GM19324 (cell line): ENCODE results near the gene MGAT3.

Experiments
- ATAC-seq: cut with Tn5 transposase; IDR thresholded peaks from one replicate; pipeline ENCODE4 v1.9.1; 2021; ENCODE audit warnings: mild to moderate bottlenecking, moderate library complexity; ENCODE audit not compliant: unreplicated experiment, low FRiP score

The MGAT3 gene

DNA sequence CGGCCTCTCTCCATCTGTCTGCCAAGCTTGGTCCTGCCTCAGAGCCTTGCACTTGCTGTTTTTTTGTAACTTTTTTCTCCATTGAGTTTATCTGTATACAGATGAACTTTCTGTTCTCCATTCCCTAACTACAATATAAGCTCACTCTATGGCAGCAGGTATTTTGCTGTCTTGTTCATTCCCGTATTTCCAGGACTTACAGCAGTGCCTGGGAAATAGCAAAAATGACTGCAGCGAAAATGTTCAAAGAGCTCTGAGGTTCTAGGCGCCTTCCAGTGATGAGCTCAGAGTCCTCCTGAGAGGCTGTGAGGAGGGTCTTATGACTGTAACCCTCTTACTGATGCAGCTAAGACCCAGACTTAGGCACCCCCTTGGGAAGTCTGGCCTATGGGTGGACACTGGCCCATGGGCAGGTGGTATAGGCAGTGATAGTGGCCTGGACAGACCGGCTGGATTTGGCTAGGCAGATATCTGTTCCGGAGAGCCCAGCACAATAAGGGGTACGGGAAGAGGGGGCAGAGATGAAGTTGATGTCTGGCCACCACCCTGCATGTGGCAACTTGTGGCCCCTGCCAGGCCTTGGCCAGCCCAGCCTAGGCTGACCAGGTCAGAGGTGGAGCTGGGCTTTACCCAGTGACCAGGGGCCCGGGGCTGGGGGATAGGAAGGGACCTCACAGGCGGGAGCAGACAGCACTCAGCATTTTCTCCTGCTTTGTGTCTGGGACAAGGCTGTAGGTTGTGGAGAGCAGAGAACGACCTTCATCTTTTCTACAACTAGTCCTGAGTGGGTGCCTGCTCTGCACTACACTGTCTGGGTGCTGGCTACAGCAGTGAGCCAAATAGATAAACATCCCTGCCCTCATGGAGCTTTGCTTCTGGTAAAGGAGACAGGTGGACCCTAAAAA lies 68.2 kb downstream of the MGAT3 start:
- ATAC-seq = no peak

DNA sequence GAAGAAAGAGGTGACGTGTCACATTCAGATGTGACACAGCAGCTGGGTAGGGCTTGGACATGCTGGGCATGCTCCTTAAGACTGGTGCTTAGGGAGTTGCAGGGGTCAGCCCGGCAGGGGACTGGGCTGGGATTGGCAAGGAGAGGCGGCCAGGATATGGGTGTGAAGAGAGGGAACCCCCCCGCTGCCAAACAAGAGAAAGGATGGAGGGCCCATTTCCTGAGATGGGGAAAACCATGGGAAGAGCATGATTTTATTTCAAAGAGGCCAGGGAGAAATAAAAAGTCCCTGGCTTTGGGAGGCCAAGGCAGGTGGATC lies 68.8 kb downstream of the MGAT3 start:
- ATAC-seq = no peak

DNA sequence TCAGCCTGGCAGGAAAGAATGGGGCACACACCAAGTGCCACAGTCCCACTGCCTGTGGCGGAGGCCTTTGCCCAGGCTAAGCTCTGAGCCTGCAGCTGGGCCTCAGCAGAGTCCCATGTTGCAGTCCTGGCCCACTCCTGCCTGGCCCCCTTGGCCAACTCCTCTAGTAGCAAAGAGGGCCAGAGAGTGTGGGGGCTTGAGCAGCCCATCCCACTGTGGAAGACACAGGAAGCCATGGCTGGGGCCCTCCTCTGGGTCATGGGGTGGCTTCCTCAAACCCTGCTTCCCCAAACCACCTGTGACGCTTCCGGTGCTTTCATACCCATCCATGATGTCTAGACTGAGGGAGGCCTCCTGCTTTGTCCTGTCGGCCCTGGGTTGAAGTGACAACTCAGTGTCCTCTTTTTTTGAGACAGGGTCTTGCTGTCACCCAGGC lies 69.9 kb downstream of the MGAT3 start:
- ATAC-seq = no peak

DNA sequence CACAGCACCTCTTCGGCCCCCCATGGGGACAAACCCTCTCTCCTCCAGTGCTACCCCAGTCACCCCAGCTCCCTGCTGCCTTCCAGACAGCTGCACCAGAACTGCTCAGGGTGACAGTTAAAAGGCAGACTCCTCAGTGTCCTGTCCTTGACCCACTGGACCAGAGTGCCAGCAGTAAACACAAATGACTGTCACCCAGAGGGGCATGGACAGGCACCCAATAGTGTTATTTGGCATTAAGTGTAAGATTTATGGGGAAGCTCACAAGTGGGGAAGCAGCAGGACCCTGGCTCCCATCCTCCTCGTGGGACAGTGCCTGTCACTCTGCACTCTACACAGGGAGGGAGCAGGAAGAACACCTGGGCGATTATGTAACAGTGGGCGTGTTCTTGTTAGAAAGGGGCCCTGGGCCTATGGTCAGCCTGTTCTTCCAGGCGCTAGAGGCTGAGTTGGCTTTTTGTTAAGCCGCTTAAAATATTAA lies 70.7 kb downstream of the MGAT3 start:
- no peak for ATAC-seq

DNA sequence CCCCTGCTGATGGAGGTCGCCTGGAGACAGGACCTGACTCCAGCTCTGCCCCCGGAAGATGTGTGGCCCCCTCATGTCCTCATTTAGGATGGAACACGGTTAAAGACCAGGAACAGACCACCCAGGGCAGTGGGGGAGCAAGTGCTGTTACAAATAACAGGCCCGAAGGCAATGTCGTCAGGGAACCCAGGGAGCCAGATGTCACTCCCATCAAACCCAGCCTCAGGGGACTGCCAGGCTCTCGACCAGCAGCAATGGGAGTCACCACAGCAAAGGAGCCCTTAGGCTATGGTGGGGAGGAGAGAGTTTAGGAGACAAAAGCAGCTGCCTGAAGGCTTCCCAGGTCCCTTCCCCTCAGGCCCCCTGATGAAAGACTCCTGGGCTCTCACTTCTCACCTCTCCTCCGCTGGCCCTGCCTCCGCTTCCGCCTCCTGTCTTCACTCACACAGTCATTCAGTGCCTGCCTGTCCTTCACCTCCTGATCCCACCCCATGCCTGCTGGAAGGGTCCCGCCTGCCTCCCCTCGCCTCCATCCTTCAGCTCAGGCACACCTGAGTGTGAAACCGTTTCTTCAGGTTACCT lies 71.4 kb downstream of the MGAT3 start:
- no peak for ATAC-seq

DNA sequence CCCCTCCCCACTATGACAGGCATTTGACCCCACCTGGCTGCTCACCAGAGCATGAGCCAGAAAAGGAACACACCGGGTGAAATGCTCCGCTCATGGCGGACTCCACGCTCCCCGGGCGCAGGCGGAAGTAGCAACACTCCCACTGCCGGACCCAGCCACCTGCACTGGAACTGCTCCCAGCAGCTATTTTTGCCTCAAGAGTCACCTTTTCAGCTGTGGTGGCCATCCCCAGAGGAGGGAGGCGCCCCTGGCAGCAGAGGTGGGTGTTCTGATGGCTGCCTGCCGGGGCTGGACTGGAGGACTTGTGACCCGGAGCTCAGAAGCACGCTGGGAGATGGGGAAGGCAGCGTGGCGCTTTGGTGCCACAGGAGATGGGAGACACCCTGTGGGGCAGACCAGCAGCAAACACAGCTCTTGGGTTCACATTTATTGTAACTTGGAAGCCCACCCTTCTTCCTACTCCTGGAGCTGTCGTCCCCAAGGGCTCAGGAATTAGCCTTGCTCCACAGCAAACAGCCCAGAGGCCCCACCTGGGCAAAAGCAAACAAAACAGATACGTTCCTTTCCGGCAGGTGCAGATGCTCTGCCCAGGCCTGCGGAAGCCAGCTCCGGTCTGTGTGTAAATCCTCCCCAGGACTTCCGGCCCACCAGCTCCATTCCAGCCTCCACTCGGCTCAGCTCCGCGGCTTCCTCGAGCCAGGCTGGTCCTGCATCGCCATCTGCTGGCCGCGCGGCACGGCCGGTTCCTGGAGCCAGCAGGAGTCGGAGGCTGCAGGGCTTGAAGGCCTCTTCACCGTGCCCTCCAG lies 72.1 kb downstream of the MGAT3 start:
- peak; percentile 23 for ATAC-seq

DNA sequence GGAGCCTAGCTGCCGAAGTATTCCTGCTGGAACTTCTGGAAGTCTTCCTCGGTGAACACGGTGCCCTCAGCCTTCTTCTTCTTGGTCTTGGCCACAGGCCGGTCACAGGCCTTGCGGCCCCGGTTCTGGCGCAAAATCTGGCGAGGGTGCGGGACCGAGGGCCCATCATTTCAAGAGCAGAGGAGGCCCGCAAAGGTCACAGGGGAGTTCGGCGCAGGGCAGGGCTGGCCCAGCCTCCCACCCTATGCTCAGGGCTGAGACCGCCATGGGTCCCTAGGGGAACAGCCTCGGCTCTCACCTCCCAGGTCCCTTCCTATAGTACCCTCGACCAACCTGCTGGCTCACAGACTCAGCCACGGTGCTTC lies 72.7 kb downstream of the MGAT3 start:
- no peak for ATAC-seq

DNA sequence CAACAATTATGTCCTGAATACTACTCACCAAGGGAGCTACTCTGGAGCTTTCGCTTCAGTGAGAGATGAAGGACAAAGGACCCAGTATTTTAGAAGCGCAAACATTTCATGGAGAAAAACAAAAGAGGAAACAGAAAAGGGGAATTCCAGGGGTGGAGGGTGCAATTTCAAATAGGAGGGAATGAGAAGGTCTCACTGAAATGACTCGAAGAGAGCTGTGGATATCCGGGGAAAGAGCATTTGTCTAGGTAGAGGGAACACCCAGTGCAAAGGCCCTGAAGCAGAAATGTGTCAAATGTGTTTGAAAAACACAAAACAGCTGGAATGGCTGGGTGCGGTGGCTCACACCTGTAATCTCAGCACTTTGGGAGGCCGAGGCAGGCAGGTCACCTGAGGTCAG lies 73.3 kb downstream of the MGAT3 start:
- ATAC-seq = no peak

DNA sequence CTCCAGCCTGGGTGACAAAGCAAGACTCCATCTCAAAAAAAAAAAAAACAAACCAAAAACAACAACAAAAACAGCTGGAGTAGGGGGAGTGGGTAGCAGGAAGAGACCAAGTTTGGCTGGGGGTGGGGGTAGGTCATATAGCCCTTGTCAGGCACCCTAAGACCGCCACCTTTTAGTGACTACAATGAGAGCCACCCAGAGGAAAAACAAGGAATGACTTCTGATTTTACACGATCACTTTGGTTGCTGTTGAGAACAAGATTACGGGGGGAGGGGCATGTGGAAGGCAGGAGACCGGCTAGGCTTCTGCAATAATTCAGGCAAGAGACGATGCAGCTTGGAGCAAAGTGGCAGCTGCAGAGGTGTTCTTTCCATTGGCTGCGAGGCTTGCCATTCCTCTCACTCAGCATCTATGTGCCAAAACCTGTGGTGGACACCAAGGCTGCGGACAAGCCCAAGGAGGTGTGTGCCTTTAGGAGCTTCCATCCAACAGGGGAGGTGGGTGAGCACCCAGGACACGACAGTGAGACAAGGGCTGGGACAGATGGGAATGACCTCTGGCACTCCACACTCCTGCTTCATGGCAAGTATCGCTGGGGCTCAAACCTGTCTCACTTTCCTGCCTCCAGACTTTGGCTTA lies 74.0 kb downstream of the MGAT3 start:
- ATAC-seq = no peak

DNA sequence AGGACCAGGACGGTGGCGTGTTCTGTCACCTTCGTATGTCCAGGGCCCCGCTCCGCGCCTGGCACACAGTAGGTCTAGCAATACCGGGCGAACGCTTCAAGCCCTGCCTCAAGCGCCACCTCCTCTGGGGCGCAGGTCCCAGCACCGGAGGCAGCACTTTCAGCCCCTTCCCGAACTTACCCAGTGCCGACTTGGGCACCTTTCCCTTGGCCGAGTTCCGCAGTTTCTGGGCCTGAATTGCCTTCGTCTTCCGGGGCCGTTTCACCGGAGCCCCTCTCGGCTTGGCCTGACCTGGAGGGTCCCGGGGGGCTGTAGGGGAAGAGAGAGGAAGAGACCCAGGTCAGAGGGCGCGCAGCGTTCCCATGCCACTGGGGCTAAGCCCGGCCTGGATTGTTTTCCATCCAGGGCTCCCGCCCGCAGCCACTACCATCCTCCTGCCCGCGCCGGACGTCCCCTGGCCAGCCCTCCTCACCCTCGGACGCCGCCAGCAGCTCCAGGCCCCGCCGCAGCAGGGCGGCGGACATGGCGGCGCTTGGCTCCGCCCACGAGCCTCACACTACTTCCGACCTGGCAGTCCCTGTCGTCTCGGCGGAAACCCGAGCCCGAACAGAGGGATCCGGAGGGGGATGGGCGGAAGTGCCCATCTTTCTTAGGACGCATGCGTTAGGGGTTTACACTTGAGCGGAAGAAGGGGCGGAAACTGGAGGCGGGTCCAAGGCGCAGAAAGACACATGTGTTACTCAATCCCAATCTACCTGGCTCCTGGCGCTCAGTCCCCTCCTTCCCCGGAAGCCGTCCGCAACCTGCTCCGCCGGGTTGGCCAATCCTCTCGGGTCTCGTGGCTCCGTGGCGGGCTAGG lies 75.6 kb downstream of the MGAT3 start, which contains the start of gene RPS19BP1:
Gene RPS19BP1, minus strand, starts transcription at position 534 of the 859 bp plus-strand sequence. Its CDS starts 10 bp downstream, at position 524.
- ATAC-seq = peak; percentile 80

DNA sequence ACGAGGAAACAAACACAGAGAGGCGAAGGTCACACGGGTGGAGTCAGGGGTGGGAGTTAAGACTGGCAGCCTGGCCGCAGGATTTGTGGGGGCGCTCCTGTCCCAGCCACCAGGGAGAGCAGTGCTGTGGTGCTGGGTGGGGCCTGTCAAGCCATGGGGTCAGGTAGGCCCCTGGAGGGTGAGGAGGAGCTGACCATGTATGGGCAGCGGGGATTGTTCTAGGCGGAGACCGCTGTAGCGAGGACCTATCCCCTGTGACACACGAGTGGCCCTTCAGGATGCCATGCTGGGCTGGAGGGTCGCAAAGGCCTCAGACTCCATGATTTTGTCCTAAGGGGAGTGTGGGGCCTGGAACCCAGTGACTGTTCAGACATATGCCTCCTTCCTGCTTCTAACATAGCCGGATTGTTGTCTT lies 77.3 kb downstream of the MGAT3 start:
- no peak for ATAC-seq

DNA sequence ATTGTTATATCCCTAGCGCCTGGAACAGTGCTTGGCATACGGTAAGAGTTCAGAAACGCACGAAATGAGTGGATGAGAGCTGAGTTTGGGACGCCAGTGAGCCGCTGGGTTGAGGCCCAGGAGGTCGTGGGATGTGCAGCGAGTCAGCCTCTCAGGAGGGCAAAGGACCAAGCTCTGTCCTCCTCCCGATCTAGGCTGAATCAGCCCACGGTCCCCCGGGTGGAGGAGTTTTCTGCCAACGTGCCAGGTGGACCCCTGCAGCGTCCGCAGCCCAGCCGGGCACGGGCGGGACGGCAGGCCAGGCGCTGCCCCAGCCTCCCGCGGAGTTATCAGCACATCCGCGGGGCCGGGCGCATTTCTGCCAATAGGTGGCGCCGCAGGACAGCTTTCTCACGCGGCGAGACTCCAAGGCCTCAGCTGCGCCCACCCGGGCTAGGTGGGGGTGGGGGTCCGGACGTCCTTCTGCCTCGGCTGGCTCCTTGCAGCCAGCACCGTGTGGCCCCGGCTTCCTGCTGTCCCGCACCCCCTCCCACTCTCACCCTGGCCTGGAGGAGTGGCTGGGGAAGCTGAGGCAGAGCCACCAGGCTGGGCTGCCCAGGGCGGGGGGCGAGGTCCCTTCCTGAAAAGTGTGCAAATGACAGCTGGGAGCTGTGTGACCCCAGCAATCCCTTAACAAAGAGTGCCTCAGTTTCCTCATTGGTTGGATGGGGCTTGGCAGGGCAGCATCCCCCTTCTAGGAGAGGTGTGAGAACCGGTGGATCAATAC lies 78.0 kb downstream of the MGAT3 start:
- no peak for ATAC-seq

DNA sequence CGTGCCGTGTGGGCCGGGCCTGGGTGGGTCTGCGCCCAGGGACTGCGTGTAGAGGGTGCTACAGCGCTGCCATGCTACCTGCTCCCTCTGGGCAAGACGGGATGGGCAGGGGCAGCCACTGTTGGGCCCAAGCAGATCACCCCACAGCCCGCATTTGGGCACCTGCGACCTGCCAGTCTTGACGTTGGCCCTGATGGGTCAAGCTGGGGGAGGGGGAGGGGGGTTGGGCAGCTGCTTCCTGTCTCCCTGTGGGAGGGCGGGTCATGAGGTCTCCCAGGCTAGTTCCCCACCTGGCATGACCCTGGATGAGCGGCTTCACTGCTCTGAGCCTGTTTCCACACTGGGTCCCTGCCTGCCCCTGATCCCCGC lies 78.5 kb downstream of the MGAT3 start:
- ATAC-seq = no peak

DNA sequence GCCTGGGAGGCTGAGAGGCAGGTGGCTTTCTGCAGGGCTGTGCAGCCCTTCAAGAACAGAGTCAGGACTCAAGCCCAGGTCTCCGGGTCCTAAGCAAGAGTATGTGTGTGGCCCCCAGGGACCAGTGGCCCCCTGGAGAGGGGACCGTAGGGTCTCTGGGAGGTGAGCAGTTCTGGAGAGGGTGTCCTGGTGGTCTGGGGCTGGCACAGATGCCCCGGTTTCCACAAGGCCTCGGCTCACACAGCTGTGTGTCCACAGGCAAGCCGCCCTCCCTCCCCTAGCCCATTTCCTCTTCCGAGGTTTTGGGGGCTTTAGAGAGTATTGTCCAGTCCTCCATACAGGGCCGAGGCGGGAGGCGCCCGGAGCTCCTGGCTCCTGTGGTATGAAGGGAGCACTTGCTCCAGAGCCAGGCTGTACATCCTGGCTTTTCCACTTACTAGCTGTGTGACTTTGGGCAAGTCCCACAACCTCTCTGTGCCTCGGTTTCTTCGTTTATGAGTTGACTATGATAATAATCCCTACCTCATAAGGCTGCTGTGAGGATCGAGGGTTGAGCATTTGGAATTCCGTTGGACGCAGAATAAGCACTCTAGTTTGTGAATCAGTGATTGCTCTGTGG lies 79.1 kb downstream of the MGAT3 start:
- ATAC-seq = no peak

DNA sequence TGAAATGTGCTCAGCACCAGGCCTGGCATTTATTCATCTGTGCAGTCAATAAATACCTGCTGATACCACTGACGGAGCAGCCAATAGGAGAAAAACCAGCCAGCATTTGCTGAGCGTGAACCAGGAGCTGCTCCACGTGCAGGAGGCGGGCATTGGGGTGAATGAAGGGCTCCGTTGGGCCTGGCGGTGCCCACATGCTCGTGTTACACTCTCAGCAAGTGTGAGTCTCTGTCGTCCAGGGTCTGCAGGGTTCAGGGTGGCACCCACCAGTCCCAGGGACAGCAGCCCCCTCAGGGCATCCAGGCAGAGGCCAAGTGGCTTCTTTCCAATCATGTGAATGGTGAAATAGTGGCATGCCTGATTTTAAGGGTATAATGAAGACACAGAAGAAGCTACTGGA lies 79.9 kb downstream of the MGAT3 start:
- no peak for ATAC-seq

DNA sequence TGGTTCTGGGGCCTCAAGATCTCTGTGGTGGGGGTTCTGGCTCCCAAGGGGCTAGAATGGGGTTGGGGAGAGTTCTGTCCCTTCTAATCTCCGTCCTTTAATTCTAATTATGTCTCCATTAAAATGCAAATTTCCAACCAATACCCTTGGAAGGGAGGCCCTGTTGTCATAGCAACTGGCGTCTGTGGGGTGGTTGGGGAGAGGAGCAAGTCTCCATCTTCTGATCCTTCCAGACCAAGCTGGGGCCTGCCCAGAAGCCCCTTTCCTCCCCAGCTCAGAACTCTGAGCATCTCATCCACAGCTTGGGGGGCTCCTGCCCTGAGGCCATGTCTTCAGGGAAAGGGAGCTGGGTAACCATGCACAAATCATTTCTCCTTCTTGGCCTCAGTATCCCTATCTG lies 81.2 kb downstream of the MGAT3 start:
- no peak for ATAC-seq
